Tibial artery (tissue), 4 donors: ENCODE results near the gene MGP.
A peak's percentile ranks its signal among the peaks of the same experiment; 100 is the strongest.

Experiments
- DNase-seq, 2 donors: peaks; one replicate each; pipeline ENCODE4 v3.0.0-alpha.2; 2019
- H3K27ac ChIP-seq, 2 donors: fragments of 200-600 bp; sonication (generic) in 1 of 2; 1 replicate in 1 of 2; 2 replicates in 1 of 2; pipeline ENCODE4 v1.5.1; 2018 to 2019; ENCODE audit warnings: mild to moderate bottlenecking in 1 of 2
- H3K27me3 ChIP-seq, 2 donors: fragments of 200-600 bp; sonication (generic) in 1 of 2; one replicate each; pipeline versions ENCODE4 v1.5.1 to v1.6.0; 2016 to 2019
- H3K36me3 ChIP-seq, 3 donors: fragments of 200-600 bp; sonication (generic) in 2 of 3; one replicate each; pipeline ENCODE4 v1.5.1; 2016 to 2019; ENCODE audit warnings: mild to moderate bottlenecking in 2 of 3
- H3K4me1 ChIP-seq, 4 donors: fragments of 200-600 bp; sonication (generic) in 2 of 4; 1 replicate in 3 of 4; 2 replicates in 1 of 4; pipeline ENCODE4 v1.5.1; 2016 to 2019
- H3K4me3 ChIP-seq, 2 donors: fragments of 200-600 bp; sonication (generic) in 1 of 2; 1 replicate in 1 of 2; 2 replicates in 1 of 2; pipeline ENCODE4 v1.5.1; 2018 to 2019; ENCODE audit warnings: mild to moderate bottlenecking in 2 of 2
- H3K9me3 ChIP-seq, 3 donors: fragments of 200-600 bp; sonication (generic) in 1 of 3; one replicate each; pipeline ENCODE4 v1.5.1; 2016 to 2019
- CTCF ChIP-seq, 2 experiments: fragments of 200-600 bp in 1 of 2; fragments of 450-650 bp in 1 of 2; IDR thresholded peaks; one replicate each; pipeline ENCODE4 v1.5.1; 2017 to 2019; ENCODE audit warnings: antibody characterized with exemption in 2 of 2, mild to moderate bottlenecking in 1 of 2, moderate library complexity in 1 of 2
- intact Hi-C: fragments of 100-400 bp; cut with DNase I; formaldehyde crosslinking; loops from one replicate; pipeline ENCODE4 v1.15.0; 2023; ENCODE audit warnings: low total_unique reads

Gene MGP

DNA sequence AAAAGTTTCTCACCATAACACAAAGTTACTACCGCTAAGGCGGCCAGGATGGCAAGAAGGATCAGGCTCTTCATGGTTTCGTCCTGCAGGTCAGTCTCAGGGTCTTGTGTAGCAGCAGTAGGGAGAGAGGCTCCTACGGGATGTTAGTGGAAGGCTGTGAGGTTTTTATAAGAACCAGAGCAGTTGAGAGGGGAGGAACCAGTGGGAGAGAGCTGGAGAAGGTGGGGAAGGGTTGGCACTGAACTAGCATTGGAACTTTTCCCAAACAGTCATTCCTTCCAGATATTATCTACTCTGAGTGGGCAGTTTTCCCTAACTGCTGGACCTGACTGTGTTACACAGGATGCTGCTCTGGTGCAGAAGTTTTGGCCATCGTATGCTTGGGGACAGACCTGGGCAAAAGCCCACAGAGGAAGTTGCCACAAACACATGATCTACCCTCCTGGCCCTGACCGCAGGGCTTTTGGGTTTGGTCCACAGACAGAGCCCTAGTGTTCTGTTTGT is at the start of gene MGP:
TSS of gene MGP (minus strand) at position 137 of the 504 bp plus-strand sequence. CDS start at position 74, 63 bp downstream.
- intact Hi-C loops: loop anchor here (5.0 kb wide), 1 partner anchor 38 kb away; no protein-coding TSS in a partner anchor
- Histone ChIP-seq H3K27me3 (no peaks in the 10 kb centered on the region), H3K9me3 (no peaks in the 10 kb centered on the region), H3K4me1 (peaks cover 0 to 34% (median 11%) of the 10 kb centered on the region in 4 donors), H3K4me3 (peak within 1 kb of the TSS; percentile 54 to 58), H3K27ac (peak within 1 kb of the TSS; percentile 81 to 87), H3K36me3 (peaks cover 21 to 22% (median 22%) of the 10 kb centered on the region in 3 donors)
- peak; percentile 81 to 90 for DNase-seq
- peak in 1 of 2 experiments; percentile 13 for TF ChIP-seq CTCF (IDR thresholded peaks at IDR 0.05)

GRCh38 chr12:14935031-14935430 is 49.4 kb upstream of the MGP start:
- intact Hi-C loops: loop anchor here (10.0 kb wide), 1 partner anchor 50 kb away; no protein-coding TSS in a partner anchor
- no peak overlapping the region for H3K27ac ChIP-seq
- no peak for DNase-seq
- TF ChIP-seq CTCF (IDR thresholded peaks at IDR 0.05): no peak
- no peak overlapping the region for H3K4me3 ChIP-seq
- H3K9me3 ChIP-seq: no peaks in the 10 kb centered on the region
- no peaks in the 10 kb centered on the region for H3K27me3 ChIP-seq
- peaks cover 0 to 15% (median 6%) of the 10 kb centered on the region in 4 donors for H3K4me1 ChIP-seq
- no peaks in the 10 kb centered on the region for H3K36me3 ChIP-seq

GRCh38 chr12:14934511-14934910 is 48.9 kb upstream of the MGP start:
- no peak overlapping the region for H3K27ac ChIP-seq
- intact Hi-C loops: loop anchor here (10.0 kb wide), 1 partner anchor 50 kb away; no protein-coding TSS in a partner anchor
- no peak overlapping the region for H3K4me3 ChIP-seq
- H3K9me3 ChIP-seq: no peaks in the 10 kb centered on the region
- no peaks in the 10 kb centered on the region for H3K27me3 ChIP-seq
- no peaks in the 10 kb centered on the region for H3K36me3 ChIP-seq
- no peak for TF ChIP-seq CTCF (IDR thresholded peaks at IDR 0.05)
- no peak for DNase-seq
- peaks cover 0 to 20% (median 11%) of the 10 kb centered on the region in 4 donors for H3K4me1 ChIP-seq

- Histone ChIP-seq H3K27me3 (no peaks in the 10 kb centered on the region), H3K4me3 (no peak overlapping the region), H3K27ac (peak overlapping the region in 1 of 2 donors; percentile 41), H3K4me1 (peaks cover 0 to 31% (median 18%) of the 10 kb centered on the region in 4 donors), H3K9me3 (no peaks in the 10 kb centered on the region), H3K36me3 (no peaks in the 10 kb centered on the region)
- TF ChIP-seq CTCF (IDR thresholded peaks at IDR 0.05): no peak
- intact Hi-C loops: loop anchor here (10.0 kb wide), 1 partner anchor 53 kb away; no protein-coding TSS in a partner anchor
- DNase-seq: no peak
These were observed 46.3 kb upstream of the MGP start for GRCh38 chr12:14931791-14932560.

- intact Hi-C loops: loop anchor here (10.0 kb wide), 1 partner anchor 53 kb away; no protein-coding TSS in a partner anchor
- DNase-seq: no peak
- no peaks in the 10 kb centered on the region for H3K9me3 ChIP-seq
- TF ChIP-seq CTCF (IDR thresholded peaks at IDR 0.05): no peak
- peaks cover 0 to 31% (median 18%) of the 10 kb centered on the region in 4 donors for H3K4me1 ChIP-seq
- H3K27me3 ChIP-seq: no peaks in the 10 kb centered on the region
- peak overlapping the region in 1 of 2 donors; percentile 41 for H3K27ac ChIP-seq
- no peaks in the 10 kb centered on the region for H3K36me3 ChIP-seq
- no peak overlapping the region for H3K4me3 ChIP-seq
These were observed 45.7 kb upstream of the MGP start for GRCh38 chr12:14931359-14931758.
